K562 (cell line): Measurements from ENCODE around the gene MAP4. TPM values are rescaled to one million over a fixed set of nuclear protein-coding genes. Genes with fewer than 3 reads are reported as not detected.

ENCODE experiments used
- FOS ChIP-seq: IDR thresholded peaks from 3 replicates; pipeline ENCODE4 v1.6.1; 2011; ENCODE audit not compliant: insufficient read length; ENCODE audit errors: extremely low read depth
- KAT8 ChIP-seq: fragments of 450-650 bp; IDR thresholded peaks from 2 replicates; pipeline ENCODE4 v1.6.1; 2016; ENCODE audit warnings: low read depth, mild to moderate bottlenecking
- SMARCA5 ChIP-seq: fragments of 450-650 bp; IDR thresholded peaks from 2 replicates; pipeline ENCODE4 v1.6.1; 2016
- XRCC5 ChIP-seq: fragments of 200-400 bp; formaldehyde crosslinking; IDR thresholded peaks from 2 replicates; pipeline ENCODE4 v1.6.1; 2017; ENCODE audit warnings: low read depth, mild to moderate bottlenecking, low read length
- ZNF445 ChIP-seq: fragments of 250-450 bp; sonication (Bioruptor Pico); IDR thresholded peaks from 2 replicates; pipeline ENCODE4 v1.4.0; 2020; ENCODE audit warnings: low read depth, mild to moderate bottlenecking, moderate library complexity
- ZNF717 ChIP-seq: fragments of 250-450 bp; sonication (Bioruptor Pico); IDR thresholded peaks from 2 replicates; pipeline ENCODE4 v1.5.0; 2021
- polyA plus RNA-seq, 8 experiments: library from polyadenylated mRNA; depleted of rRNA in 4 of 8; stranded (reverse) in 5 of 8; unstranded in 3 of 8; fragments of >200 nt; fragmentation: Nextera tagmentation in 2 of 8; fragmentation: Illumina TruSeq in 1 of 8; extraction: Ambion mirVana in 2 of 8; extraction: Trizol in 1 of 8; gene quantifications; 2 replicates each; pipeline versions ENCODE4 v1.2.1 to v1.2.3, GENCODE V29; 2011 to 2014; ENCODE audit warnings: inconsistent platforms in 1 of 8, missing spikeins in 1 of 8
- total RNA-seq, 7 experiments: library from RNA; depleted of rRNA in 6 of 7; stranded (reverse); fragments of >200 nt in 6 of 7; fragmentation: Illumina TruSeq in 2 of 7; extraction: Trizol in 2 of 7; gene quantifications; 2 replicates each; pipeline versions ENCODE4 v1.2.1 to v1.2.3, GENCODE V29; 2011 to 2021; ENCODE audit warnings: low replicate concordance in 1 of 7
- TF ChIP-seq, protein P1 (sequence below): fragments of 250-450 bp; sonication (Bioruptor Pico); IDR thresholded peaks from 2 replicates; pipeline ENCODE4 v1.8.0; 2022; ENCODE audit warnings: moderate library complexity, mild to moderate bottlenecking, inconsistent platforms
- TF ChIP-seq, protein P2 (sequence below): sonication (generic); formaldehyde crosslinking; IDR thresholded peaks from 2 replicates; pipeline ENCODE4 v1.8.0; 2022; ENCODE audit warnings: mild to moderate bottlenecking, missing genetic modification reagents
- TF ChIP-seq, protein P3 (sequence below), 2 experiments: IDR thresholded peaks; 2 replicates each; pipeline ENCODE4 v1.6.1; 2011; ENCODE audit warnings: borderline replicate concordance in 1 of 2, control low read depth in 1 of 2, low read depth in 1 of 2, low read length in 1 of 2, mild to moderate bottlenecking in 1 of 2, mixed read lengths in 1 of 2, moderate library complexity in 1 of 2; ENCODE audit not compliant: insufficient read depth in 1 of 2, insufficient read length in 1 of 2, poor library complexity in 1 of 2, severe bottlenecking in 1 of 2; ENCODE audit errors: extremely low read depth in 1 of 2
- TF ChIP-seq, protein P4 (sequence below): fragments of 450-650 bp; IDR thresholded peaks from 2 replicates; pipeline ENCODE4 v1.6.1; 2016; ENCODE audit warnings: mild to moderate bottlenecking
- TF ChIP-seq, protein P5 (sequence below): fragments of 250-450 bp; sonication (Bioruptor Pico); IDR thresholded peaks from 2 replicates; pipeline ENCODE4 v1.5.0; 2020; ENCODE audit warnings: mild to moderate bottlenecking
- TF ChIP-seq, protein P6 (sequence below): sonication (generic); formaldehyde crosslinking; IDR thresholded peaks from 2 replicates; pipeline ENCODE4 v1.8.1; 2023; ENCODE audit warnings: mild to moderate bottlenecking, missing genetic modification reagents

Gene MAP4
- total and polyA plus RNA-seq, 9 of the 15 experiments (the other 6 are each of a cell fraction or from before 2014, with no cell fraction given): 13.3 to 141 (median 36.8) TPM

DNA sequence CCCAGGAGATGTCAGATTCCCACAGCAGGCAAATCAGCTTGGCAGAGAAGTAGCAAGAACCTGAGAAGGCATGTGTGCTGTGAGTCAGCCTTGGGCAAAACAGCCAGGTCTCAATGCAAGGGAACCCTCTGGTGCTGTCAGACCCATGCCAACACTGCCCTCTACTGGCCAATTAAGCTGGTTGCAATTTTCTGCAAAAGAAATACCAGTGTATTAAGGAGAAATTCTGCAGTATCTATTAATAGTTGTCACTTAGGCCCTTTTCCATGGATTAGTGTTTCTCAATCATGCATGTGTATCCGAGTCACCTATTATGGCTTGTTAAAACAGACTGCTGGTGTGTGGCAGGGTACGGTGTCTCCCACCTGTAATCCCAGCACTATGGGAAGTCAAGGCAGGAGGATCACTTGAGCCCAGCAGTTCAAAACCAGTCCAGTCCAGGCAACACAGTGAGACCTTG lies 26.2 kb downstream of the MAP4 start (continued):
- TF ChIP-seq XRCC5 (peak; percentile 73; the same call in 1 of the 2 replicates), SMARCA5 (no peak), ZNF717 (CRISPR knock-in tag) (no peak), FOS (no peak), KAT8 (no peak), ZNF445 (no peak)
- TF ChIP-seq, protein P1, sequence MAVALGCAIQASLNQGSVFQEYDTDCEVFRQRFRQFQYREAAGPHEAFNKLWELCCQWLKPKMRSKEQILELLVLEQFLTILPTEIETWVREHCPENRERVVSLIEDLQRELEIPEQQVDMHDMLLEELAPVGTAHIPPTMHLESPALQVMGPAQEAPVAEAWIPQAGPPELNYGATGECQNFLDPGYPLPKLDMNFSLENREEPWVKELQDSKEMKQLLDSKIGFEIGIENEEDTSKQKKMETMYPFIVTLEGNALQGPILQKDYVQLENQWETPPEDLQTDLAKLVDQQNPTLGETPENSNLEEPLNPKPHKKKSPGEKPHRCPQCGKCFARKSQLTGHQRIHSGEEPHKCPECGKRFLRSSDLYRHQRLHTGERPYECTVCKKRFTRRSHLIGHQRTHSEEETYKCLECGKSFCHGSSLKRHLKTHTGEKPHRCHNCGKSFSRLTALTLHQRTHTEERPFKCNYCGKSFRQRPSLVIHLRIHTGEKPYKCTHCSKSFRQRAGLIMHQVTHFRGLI (CRISPR knock-in tag): no peak
- TF ChIP-seq, protein P2, sequence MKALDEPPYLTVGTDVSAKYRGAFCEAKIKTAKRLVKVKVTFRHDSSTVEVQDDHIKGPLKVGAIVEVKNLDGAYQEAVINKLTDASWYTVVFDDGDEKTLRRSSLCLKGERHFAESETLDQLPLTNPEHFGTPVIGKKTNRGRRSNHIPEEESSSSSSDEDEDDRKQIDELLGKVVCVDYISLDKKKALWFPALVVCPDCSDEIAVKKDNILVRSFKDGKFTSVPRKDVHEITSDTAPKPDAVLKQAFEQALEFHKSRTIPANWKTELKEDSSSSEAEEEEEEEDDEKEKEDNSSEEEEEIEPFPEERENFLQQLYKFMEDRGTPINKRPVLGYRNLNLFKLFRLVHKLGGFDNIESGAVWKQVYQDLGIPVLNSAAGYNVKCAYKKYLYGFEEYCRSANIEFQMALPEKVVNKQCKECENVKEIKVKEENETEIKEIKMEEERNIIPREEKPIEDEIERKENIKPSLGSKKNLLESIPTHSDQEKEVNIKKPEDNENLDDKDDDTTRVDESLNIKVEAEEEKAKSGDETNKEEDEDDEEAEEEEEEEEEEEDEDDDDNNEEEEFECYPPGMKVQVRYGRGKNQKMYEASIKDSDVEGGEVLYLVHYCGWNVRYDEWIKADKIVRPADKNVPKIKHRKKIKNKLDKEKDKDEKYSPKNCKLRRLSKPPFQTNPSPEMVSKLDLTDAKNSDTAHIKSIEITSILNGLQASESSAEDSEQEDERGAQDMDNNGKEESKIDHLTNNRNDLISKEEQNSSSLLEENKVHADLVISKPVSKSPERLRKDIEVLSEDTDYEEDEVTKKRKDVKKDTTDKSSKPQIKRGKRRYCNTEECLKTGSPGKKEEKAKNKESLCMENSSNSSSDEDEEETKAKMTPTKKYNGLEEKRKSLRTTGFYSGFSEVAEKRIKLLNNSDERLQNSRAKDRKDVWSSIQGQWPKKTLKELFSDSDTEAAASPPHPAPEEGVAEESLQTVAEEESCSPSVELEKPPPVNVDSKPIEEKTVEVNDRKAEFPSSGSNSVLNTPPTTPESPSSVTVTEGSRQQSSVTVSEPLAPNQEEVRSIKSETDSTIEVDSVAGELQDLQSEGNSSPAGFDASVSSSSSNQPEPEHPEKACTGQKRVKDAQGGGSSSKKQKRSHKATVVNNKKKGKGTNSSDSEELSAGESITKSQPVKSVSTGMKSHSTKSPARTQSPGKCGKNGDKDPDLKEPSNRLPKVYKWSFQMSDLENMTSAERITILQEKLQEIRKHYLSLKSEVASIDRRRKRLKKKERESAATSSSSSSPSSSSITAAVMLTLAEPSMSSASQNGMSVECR: no peak
- TF ChIP-seq, protein P3, sequence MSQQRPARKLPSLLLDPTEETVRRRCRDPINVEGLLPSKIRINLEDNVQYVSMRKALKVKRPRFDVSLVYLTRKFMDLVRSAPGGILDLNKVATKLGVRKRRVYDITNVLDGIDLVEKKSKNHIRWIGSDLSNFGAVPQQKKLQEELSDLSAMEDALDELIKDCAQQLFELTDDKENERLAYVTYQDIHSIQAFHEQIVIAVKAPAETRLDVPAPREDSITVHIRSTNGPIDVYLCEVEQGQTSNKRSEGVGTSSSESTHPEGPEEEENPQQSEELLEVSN (IDR thresholded peaks at IDR 0.05; ENCODE audit: borderline replicate concordance in 1 of 2, extremely low read depth in 1 of 2, insufficient read depth in 1 of 2, insufficient read length in 1 of 2, low read depth in 1 of 2, low read length in 1 of 2, poor library complexity in 1 of 2, severe bottlenecking in 1 of 2): no peak
- TF ChIP-seq, protein P4, sequence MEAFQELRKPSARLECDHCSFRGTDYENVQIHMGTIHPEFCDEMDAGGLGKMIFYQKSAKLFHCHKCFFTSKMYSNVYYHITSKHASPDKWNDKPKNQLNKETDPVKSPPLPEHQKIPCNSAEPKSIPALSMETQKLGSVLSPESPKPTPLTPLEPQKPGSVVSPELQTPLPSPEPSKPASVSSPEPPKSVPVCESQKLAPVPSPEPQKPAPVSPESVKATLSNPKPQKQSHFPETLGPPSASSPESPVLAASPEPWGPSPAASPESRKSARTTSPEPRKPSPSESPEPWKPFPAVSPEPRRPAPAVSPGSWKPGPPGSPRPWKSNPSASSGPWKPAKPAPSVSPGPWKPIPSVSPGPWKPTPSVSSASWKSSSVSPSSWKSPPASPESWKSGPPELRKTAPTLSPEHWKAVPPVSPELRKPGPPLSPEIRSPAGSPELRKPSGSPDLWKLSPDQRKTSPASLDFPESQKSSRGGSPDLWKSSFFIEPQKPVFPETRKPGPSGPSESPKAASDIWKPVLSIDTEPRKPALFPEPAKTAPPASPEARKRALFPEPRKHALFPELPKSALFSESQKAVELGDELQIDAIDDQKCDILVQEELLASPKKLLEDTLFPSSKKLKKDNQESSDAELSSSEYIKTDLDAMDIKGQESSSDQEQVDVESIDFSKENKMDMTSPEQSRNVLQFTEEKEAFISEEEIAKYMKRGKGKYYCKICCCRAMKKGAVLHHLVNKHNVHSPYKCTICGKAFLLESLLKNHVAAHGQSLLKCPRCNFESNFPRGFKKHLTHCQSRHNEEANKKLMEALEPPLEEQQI: 0 out of 2 replicates have a peak, but pooled peaks have one; percentile 47
- TF ChIP-seq, protein P5, sequence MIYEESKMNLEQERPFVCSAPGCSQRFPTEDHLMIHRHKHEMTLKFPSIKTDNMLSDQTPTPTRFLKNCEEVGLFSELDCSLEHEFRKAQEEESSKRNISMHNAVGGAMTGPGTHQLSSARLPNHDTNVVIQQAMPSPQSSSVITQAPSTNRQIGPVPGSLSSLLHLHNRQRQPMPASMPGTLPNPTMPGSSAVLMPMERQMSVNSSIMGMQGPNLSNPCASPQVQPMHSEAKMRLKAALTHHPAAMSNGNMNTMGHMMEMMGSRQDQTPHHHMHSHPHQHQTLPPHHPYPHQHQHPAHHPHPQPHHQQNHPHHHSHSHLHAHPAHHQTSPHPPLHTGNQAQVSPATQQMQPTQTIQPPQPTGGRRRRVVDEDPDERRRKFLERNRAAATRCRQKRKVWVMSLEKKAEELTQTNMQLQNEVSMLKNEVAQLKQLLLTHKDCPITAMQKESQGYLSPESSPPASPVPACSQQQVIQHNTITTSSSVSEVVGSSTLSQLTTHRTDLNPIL: no peak
- TF ChIP-seq, protein P6, sequence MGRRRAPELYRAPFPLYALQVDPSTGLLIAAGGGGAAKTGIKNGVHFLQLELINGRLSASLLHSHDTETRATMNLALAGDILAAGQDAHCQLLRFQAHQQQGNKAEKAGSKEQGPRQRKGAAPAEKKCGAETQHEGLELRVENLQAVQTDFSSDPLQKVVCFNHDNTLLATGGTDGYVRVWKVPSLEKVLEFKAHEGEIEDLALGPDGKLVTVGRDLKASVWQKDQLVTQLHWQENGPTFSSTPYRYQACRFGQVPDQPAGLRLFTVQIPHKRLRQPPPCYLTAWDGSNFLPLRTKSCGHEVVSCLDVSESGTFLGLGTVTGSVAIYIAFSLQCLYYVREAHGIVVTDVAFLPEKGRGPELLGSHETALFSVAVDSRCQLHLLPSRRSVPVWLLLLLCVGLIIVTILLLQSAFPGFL (CRISPR knock-in tag): 0 out of 2 replicates have a peak, but pooled peaks have one; percentile 58
